ENCODE results near the gene FNBP1L. TPM values are rescaled to one million over a fixed set of nuclear protein-coding genes. Genes with fewer than 3 reads are reported as not detected.
A peak's percentile ranks its signal among the peaks of the same experiment; 100 is the strongest.

FNBP1L gene
- total RNA-seq, 6 experiments from 2014 or later = 1.0 to 6.2 (median 1.2) TPM

DNA sequence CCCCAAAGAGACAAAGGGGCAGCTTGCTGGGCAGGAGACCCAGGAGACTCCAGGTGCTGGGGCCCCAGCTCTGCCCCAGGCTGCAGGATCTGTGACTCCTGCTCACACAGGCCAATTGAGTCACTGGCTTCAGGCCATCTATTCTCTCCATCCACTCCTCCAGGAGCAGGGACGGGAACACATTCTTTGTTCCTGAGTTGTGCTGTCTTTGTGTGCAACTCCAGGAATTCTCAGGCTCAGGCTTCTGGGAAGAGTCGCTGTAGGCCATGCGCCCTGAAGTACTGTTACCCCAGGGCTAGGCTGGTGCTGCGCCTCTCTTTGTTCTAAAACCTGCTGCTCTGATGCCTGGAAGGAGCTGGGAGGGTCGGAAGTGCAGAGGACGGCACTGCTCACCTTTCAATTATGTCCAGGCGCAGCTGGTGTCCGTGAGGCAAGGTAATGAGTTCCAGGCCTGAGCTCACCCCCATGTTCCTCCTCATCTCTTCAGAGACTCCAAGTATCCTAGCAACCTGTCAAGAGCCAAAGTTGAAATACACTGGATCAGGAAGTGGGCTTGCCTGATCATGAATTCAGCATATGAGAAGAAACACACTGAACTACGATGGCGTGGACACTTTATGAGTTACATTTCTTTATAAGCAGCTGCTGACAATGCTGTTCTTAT, 127.8 kb downstream of the FNBP1L start:
- H3K27me3 Mint-ChIP-seq (ENCODE audit: insufficient read depth) = peaks cover 7% of the 10 kb centered on the region
- DNase-seq = no peak
- H3K36me3 Mint-ChIP-seq (ENCODE audit: low read depth) = peaks cover 45% of the 10 kb centered on the region
- H3K27ac Mint-ChIP-seq = peak overlapping the region; percentile 51
- no peak overlapping the region; the same call in 1 of the 2 replicates for H3K4me3 Mint-ChIP-seq
- H3K9me3 Mint-ChIP-seq = no peaks in the 10 kb centered on the region
- H3K4me1 Mint-ChIP-seq (ENCODE audit: low read depth) = peaks cover 48% of the 10 kb centered on the region
- TF ChIP-seq CTCF (IDR thresholded peaks at IDR 0.05) = no peak

DNA sequence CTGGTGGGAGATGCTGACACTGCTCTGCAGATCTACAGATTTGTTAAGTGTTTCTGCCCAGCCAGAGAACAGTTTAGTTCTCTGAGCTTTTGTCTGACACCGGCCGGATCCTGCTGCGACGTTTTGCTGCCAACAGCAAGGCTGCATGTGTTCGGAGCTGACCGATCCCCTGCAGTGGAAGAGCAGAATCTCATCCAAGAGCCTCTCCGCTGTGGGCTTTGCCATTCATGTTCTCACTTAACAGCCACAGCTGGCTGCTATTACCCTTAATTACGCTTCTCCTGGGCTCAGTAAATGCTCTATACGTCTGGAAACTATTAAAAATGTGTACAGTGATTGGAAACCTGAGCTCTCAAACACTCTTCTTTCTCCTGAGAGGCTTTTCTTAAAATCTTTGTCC, 128.4 kb downstream of the FNBP1L start:
- peaks cover 50% of the 10 kb centered on the region for H3K4me1 Mint-ChIP-seq (ENCODE audit: low read depth)
- peaks cover 43% of the 10 kb centered on the region for H3K36me3 Mint-ChIP-seq (ENCODE audit: low read depth)
- no peak overlapping the region for H3K4me3 Mint-ChIP-seq
- H3K27ac Mint-ChIP-seq = peak overlapping the region; percentile 51
- no peak for TF ChIP-seq CTCF (IDR thresholded peaks at IDR 0.05)
- no peak for DNase-seq
- H3K9me3 Mint-ChIP-seq = no peaks in the 10 kb centered on the region
- H3K27me3 Mint-ChIP-seq (ENCODE audit: insufficient read depth) = peaks cover 7% of the 10 kb centered on the region

GRCh38 chr1:93576746-93577145, 128.8 kb downstream of the FNBP1L start:
- no peak overlapping the region; the same call in 1 of the 2 replicates for H3K4me3 Mint-ChIP-seq
- H3K36me3 Mint-ChIP-seq (ENCODE audit: low read depth) = peaks cover 43% of the 10 kb centered on the region
- DNase-seq = no peak
- no peaks in the 10 kb centered on the region for H3K9me3 Mint-ChIP-seq
- peaks cover 7% of the 10 kb centered on the region for H3K27me3 Mint-ChIP-seq (ENCODE audit: insufficient read depth)
- H3K4me1 Mint-ChIP-seq (ENCODE audit: low read depth) = peaks cover 50% of the 10 kb centered on the region
- TF ChIP-seq CTCF (IDR thresholded peaks at IDR 0.05) = no peak
- H3K27ac Mint-ChIP-seq = peak overlapping the region; percentile 51

DNA sequence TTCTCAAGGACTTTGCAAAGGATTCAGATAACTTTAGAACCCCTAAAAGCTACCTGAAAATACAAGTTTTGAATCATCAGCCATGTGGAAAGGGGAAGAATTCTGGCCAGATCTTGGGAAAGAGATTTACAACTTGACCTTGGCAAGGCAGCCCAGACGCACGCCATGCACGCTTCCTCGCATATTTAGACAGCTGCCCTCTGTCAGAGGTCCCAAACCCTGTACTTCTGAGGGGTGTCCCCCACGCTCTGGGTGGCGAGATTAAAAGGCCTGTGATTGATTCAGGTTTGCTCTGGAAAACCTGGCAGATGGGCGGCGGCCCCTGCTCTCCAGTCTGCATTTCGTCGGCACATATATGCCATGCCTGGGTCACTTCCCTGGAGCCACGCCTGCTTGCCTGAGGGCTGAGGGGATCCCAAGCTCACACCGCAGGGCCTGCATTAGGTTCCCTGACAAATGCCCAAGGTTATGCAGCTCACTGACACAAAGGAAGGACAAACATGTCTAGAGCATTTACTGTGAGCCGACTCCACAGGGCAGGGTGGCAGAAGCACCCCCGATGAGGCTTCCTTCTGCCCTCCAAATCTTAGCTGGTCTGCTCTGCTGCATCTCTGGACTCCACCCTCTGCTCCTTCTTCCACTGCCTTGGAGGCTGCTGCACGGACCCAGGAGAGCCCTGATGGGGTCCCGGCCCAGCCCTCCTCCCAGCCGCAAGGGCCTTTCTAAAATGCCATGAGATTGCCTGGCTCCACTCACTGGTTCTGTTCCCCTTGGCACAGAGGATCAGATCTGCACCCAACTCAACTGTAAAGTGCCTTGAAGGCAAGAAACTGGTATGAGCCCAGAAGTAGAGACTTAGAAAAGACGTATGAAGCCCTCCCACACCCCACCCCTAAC, 129.9 kb downstream of the FNBP1L start:
- Mint-ChIP-seq H3K4me3 (no peak overlapping the region), H3K4me1 (ENCODE audit: low read depth) (peaks cover 50% of the 10 kb centered on the region), H3K27ac (peak overlapping the region; percentile 46; the same call in 1 of the 2 replicates), H3K27me3 (ENCODE audit: insufficient read depth) (peaks cover 6% of the 10 kb centered on the region; the same call in 1 of the 2 replicates), H3K36me3 (ENCODE audit: low read depth) (peaks cover 36% of the 10 kb centered on the region), H3K9me3 (no peaks in the 10 kb centered on the region)
- DNase-seq = no peak
- no peak for TF ChIP-seq CTCF (IDR thresholded peaks at IDR 0.05)

DNA sequence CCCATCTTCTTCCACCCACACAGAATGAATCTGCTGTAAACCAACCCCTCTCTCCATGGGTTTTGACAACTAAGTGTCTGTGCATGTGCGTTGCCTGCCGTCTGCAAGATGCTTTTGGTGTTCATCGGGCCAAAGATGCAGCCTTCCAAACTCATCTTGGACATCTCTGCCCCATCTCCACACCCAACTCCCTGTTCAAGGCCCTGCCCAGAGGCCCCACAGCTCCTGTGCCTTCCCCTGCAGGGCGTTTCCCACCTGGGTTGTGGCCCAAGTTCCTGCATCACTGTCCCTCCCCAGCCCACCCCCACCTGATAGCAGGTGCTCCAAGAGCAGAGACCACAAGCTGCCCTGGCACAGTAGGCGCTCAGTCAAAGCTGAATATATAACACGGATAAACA, 130.5 kb downstream of the FNBP1L start:
- peaks cover 50% of the 10 kb centered on the region for H3K4me1 Mint-ChIP-seq (ENCODE audit: low read depth)
- H3K36me3 Mint-ChIP-seq (ENCODE audit: low read depth) = peaks cover 40% of the 10 kb centered on the region
- TF ChIP-seq CTCF (IDR thresholded peaks at IDR 0.05) = no peak
- no peaks in the 10 kb centered on the region for H3K9me3 Mint-ChIP-seq
- peaks cover 7% of the 10 kb centered on the region; the same call in 1 of the 2 replicates for H3K27me3 Mint-ChIP-seq (ENCODE audit: insufficient read depth)
- H3K4me3 Mint-ChIP-seq = no peak overlapping the region; the same call in 1 of the 2 replicates
- H3K27ac Mint-ChIP-seq = peak overlapping the region; percentile 46; the same call in 1 of the 2 replicates
- no peak for DNase-seq

Data from HFFc6 (cell line).